GM12878 (cell line): ENCODE results near the gene MMP20.
A peak's percentile ranks its signal among the peaks of the same experiment; 100 is the strongest.

Experiments
- EP300 ChIP-seq, 2 experiments: fragments of 150-350 bp in 1 of 2; IDR thresholded peaks; 2 replicates each; pipeline ENCODE4 v1.6.1; 2011 to 2012; ENCODE audit warnings: low read depth in 2 of 2, low read length in 2 of 2, borderline replicate concordance in 1 of 2, improper control_type of control experiment in 1 of 2, inconsistent platforms in 1 of 2; ENCODE audit not compliant: control insufficient read depth in 1 of 2
- EZH2 ChIP-seq: IDR thresholded peaks from 2 replicates; pipeline ENCODE4 v1.6.1; 2012; ENCODE audit warnings: low read depth, mild to moderate bottlenecking, control low read depth, inconsistent platforms, low read length, borderline replicate concordance; ENCODE audit not compliant: control insufficient read depth
- JUNB ChIP-seq: IDR thresholded peaks from 2 replicates; pipeline ENCODE4 v1.6.1; 2016; ENCODE audit warnings: antibody characterized with exemption, mild to moderate bottlenecking
- KDM1A ChIP-seq: fragments of 200-600 bp; sonication (generic); IDR thresholded peaks from 2 replicates; pipeline ENCODE4 v1.6.1; 2016; ENCODE audit warnings: borderline replicate concordance
- MTA3 ChIP-seq: IDR thresholded peaks from 2 replicates; pipeline ENCODE4 v1.6.1; 2012; ENCODE audit warnings: low read length, inconsistent platforms, borderline replicate concordance
- MXI1 ChIP-seq: fragments of 150-350 bp; IDR thresholded peaks from 2 replicates; pipeline ENCODE4 v1.6.1; 2011; ENCODE audit warnings: low read depth, mild to moderate bottlenecking, inconsistent platforms, low read length, improper control_type of control experiment
- NFYB ChIP-seq: IDR thresholded peaks from 2 replicates; pipeline ENCODE4 v1.6.1; 2011; ENCODE audit warnings: low read depth, mild to moderate bottlenecking, low read length, improper control_type of control experiment, moderate library complexity; ENCODE audit not compliant: insufficient read depth
- NR2C2 ChIP-seq: IDR thresholded peaks from 2 replicates; pipeline ENCODE4 v1.6.1; 2011; ENCODE audit warnings: borderline replicate concordance, low read depth; ENCODE audit not compliant: control insufficient read depth, insufficient read length
- POLR2AphosphoS2 ChIP-seq: IDR thresholded peaks from 2 replicates; pipeline ENCODE4 v1.6.1; 2011; ENCODE audit warnings: low read depth, mild to moderate bottlenecking, low read length, improper control_type of control experiment, moderate library complexity
- ZNF207 ChIP-seq: fragments of 450-650 bp; IDR thresholded peaks from 2 replicates; pipeline ENCODE4 v1.6.1; 2014; ENCODE audit warnings: antibody characterized with exemption, mild to moderate bottlenecking, borderline replicate concordance
- TF ChIP-seq, protein P1 (sequence below): fragments of 450-650 bp; IDR thresholded peaks from 2 replicates; pipeline ENCODE4 v1.6.1; 2016; ENCODE audit warnings: mild to moderate bottlenecking
- TF ChIP-seq, protein P2 (sequence below), 3 experiments: IDR thresholded peaks in 2 of 3; conservative IDR thresholded peaks in 1 of 3; 2 replicates each; pipeline ENCODE4 v1.5.1; 2011; ENCODE audit warnings: low read depth in 3 of 3, low read length in 3 of 3, mild to moderate bottlenecking in 3 of 3, control low read depth in 2 of 3, moderate library complexity in 2 of 3, inconsistent platforms in 1 of 3, mixed read lengths in 1 of 3; ENCODE audit not compliant: control insufficient read depth in 2 of 3, insufficient read depth in 1 of 3; ENCODE audit errors: extremely low read depth in 1 of 3

DNA sequence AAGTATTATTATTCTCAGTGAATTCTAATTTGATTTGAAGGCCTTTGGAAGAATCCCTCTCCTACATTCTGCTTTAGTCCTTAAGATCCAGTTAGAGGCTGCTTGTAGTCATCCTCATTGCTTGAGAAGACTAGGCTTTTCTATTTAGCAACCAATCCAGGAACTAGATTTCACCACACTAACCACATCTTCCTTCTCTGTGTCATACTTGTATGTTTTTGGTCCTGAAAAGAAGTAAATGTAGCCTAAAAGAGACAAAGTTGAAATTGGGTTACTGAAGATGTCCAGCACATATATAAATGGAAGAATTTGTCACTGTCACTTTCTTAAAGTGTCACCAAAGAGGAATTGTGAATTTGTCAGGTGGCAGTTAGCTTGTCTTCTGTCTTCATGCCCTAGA lies 48.0 kb downstream of the MMP20 start:
- TF ChIP-seq, protein P1, sequence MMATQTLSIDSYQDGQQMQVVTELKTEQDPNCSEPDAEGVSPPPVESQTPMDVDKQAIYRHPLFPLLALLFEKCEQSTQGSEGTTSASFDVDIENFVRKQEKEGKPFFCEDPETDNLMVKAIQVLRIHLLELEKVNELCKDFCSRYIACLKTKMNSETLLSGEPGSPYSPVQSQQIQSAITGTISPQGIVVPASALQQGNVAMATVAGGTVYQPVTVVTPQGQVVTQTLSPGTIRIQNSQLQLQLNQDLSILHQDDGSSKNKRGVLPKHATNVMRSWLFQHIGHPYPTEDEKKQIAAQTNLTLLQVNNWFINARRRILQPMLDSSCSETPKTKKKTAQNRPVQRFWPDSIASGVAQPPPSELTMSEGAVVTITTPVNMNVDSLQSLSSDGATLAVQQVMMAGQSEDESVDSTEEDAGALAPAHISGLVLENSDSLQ: peak; percentile 54
- TF ChIP-seq, protein P2, sequence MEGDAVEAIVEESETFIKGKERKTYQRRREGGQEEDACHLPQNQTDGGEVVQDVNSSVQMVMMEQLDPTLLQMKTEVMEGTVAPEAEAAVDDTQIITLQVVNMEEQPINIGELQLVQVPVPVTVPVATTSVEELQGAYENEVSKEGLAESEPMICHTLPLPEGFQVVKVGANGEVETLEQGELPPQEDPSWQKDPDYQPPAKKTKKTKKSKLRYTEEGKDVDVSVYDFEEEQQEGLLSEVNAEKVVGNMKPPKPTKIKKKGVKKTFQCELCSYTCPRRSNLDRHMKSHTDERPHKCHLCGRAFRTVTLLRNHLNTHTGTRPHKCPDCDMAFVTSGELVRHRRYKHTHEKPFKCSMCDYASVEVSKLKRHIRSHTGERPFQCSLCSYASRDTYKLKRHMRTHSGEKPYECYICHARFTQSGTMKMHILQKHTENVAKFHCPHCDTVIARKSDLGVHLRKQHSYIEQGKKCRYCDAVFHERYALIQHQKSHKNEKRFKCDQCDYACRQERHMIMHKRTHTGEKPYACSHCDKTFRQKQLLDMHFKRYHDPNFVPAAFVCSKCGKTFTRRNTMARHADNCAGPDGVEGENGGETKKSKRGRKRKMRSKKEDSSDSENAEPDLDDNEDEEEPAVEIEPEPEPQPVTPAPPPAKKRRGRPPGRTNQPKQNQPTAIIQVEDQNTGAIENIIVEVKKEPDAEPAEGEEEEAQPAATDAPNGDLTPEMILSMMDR (IDR thresholded peaks at IDR 0.05 in 2 of 3, conservative IDR thresholded peaks at IDR 0.05 in 1 of 3; ENCODE audit: control insufficient read depth in 2 of 3, extremely low read depth in 1 of 3, insufficient read depth in 1 of 3, low read depth in 3 of 3, low read length in 3 of 3): no peak
- no peak for TF ChIP-seq KDM1A
- no peak for TF ChIP-seq NR2C2
- no peak for TF ChIP-seq EZH2
- peak; percentile 27; the same call in 1 of the 2 replicates for TF ChIP-seq JUNB
- 0 out of 2 replicates have a peak, but pooled peaks have one; percentile 36 for TF ChIP-seq NFYB
- no peak for TF ChIP-seq ZNF207
- no peak for TF ChIP-seq EP300 (IDR thresholded peaks at IDR 0.05; ENCODE audit: borderline replicate concordance in 1 of 2, control insufficient read depth in 1 of 2, low read depth in 2 of 2, low read length in 2 of 2)
- TF ChIP-seq POLR2AphosphoS2: no peak
- no peak for TF ChIP-seq MTA3
- TF ChIP-seq MXI1: no peak
